NCI-H1092 treated with DMSO at 0.1 percent for 48 hours (cell line): ENCODE data around the gene UPF3B.
A peak's percentile ranks its signal among the peaks of the same experiment; 100 is the strongest.
"Not testable (repeated sequence)": the region's sequence is repeated elsewhere in the genome, so short reads cannot be mapped to it uniquely, and the experiment has no call there.

Source experiments
- DNase-seq: peaks from one replicate; lab custom pipeline; 2025; lab: John Stamatoyannopoulos, UW

Gene UPF3B

GRCh38 chrX:119826399-119826959 is 26.3 kb downstream of the UPF3B start:
- DNase-seq, result no peak

DNA sequence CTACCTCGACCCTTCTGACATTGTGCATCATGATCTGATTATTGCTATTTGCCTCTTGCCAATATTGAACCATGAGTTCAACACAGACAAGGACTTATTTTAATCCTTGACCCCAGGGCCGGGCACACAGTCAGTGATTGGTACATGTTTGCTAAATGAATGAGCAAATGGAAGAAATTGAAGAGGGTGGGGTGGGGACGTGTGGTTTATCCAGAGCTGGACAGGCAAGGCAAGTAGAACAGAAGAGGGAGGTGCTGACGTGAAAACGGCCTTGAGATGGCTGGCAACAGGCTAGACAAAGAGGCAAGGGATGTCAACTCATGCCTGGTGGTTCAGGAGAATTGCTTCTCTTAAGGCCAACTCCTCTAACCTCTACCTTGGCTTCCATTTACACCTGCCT is 28.5 kb downstream of the UPF3B start:
- DNase-seq, result not testable (repeated sequence)

GRCh38 chrX:119821703-119822102 is 31.1 kb downstream of the UPF3B start:
- DNase-seq, result not testable (repeated sequence)

GRCh38 chrX:119817130-119817690 is 35.6 kb downstream of the UPF3B start:
- no peak for DNase-seq

GRCh38 chrX:119816300-119816699 is 36.5 kb downstream of the UPF3B start:
- DNase-seq, result no peak

GRCh38 chrX:119809185-119809666 is 43.5 kb downstream of the UPF3B start:
- DNase-seq, result no peak

DNA sequence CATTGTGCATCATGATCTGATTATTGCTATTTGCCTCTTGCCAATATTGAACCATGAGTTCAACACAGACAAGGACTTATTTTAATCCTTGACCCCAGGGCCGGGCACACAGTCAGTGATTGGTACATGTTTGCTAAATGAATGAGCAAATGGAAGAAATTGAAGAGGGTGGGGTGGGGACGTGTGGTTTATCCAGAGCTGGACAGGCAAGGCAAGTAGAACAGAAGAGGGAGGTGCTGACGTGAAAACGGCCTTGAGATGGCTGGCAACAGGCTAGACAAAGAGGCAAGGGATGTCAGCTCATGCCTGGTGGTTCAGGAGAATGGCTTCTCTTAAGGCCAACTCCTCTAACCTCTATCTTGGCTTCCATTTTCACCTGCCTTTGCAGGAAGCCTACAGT is 44.3 kb downstream of the UPF3B start:
- not testable (repeated sequence) for DNase-seq

DNA sequence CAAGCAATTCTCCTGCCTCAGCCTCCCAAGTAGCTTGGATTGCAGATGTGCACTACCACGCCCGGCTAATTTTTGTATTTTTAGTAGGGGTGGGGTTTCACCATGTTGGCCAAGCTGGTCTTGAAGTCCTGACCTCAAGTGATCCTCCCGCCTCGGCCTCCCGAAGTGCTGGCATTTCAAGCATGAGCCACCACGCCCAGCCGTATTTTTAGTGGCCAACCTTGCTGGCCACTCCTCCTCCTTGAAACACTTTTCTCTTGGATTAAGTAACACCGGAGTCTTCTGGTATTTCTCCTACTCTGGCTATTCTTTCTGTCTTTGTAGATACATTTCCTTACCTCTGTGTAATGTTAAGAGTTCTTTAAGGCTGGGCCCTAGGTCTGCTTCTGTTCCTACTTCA is 50.2 kb downstream of the UPF3B start:
- DNase-seq, result no peak

DNA sequence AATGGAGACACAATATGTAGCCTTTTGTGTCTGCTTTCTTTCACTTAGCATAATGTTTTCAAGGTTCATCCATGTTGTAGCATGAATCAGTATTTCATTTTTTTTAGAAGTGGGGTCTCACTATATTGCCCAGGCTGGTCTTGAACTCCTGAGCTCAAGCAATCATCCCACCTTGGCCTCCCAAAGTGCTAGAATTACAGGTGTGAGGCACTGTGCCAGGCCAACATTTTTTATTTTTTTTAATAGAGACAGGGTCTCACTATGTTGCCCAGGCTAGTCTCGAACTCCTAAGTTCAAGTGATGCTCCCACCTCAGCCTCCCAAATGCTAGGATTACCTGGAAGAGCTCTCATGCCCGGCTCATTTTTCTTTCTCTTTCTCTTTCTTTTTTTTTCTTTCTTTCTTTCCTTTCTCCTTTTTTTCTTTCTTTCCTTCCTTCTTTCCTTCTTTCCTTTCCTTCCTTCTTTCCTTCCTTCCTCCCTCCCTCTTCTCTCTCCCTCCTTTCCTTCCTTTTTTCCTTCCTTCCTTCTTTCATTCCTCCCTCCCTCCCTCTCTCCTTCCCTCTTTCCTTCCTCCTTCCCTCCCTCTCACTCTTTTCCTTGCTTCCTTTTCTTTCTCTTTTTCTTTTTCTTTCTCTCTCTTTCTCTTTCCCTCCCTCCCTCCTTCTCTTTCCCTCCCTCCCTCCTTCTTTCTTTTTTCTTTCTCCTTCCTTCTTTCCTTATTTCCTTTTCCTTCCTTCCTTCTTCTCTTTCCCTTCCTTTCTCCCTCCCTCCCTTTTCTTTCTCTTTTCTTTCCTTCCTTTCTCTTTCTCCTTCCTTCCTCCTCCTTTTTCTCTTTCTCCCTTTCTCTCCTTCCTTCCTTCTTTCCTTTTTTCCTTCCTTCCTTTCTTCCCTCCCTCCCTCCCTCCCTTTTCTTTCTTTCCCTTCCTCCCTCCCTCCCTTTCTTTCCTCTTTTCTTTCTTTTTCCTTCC is 51.2 kb downstream of the UPF3B start:
- DNase-seq, result no peak

DNA sequence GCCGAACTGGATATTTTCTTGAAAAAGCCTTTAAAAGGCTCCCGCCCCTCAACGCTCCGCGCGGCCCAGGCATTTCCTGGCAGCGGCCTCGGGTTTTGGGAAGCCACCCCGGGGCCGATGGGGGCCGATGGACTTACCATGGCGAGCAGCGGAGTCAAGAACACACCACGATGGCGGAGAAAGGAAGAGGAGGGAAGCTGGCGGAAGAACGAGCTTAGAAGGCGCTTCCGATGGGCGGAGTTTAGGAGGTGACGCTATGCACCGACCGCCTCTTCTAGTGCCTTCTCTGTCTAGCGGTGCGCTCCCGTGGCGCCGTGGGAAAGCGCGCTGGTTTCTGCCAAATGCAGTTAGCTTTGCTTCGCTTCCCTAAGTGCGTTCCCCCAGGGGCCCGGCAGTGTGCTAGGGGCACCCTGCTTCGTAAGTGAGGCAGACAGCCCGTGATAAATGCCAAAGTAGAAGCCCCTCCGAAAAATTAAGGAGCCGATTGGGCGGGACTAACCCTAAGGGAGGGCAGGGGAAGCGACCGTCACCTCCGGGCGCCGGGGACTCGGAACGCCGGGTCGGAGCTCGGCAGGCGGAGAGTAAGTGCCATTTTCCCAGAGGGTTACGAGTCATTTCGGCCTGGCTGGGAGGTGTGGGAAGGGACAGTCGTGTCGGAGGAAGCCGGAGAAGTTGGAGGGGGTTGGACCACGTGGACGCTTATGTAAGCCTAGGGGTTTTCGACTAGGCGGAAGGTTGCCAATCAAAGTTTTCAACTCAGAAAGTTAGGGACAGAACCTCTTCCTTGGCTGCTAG is 61.1 kb downstream of the UPF3B start, which contains the start of gene RPL39:
Gene RPL39 (minus strand): TSS at position 194 of the 795 bp plus-strand sequence. CDS start 54 bp downstream, at position 140.
- DNase-seq, result peak; percentile 96

DNA sequence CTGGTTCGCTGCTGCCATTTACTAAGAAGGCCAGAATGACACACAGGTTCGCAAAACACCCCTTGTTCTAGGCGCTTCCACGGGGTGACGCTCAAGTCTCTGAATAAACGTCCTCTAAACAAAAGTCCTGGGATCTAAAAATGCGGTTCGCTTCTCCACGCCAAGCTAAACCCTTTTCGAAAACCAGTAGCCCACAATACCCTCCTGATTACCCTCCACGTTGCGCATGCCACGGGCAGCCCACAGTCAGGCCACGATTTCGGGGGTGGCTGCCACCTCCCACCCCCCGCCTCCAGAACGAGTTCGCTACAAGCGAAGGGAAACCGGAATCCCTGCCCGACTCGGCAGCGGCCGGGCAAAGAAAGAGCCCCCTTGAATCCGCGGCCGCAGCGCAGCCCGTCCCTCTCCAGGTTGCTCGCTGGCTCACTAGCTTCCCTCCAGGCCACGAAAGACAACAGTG is 61.8 kb downstream of the UPF3B start:
- peak; percentile 72 for DNase-seq

DNA sequence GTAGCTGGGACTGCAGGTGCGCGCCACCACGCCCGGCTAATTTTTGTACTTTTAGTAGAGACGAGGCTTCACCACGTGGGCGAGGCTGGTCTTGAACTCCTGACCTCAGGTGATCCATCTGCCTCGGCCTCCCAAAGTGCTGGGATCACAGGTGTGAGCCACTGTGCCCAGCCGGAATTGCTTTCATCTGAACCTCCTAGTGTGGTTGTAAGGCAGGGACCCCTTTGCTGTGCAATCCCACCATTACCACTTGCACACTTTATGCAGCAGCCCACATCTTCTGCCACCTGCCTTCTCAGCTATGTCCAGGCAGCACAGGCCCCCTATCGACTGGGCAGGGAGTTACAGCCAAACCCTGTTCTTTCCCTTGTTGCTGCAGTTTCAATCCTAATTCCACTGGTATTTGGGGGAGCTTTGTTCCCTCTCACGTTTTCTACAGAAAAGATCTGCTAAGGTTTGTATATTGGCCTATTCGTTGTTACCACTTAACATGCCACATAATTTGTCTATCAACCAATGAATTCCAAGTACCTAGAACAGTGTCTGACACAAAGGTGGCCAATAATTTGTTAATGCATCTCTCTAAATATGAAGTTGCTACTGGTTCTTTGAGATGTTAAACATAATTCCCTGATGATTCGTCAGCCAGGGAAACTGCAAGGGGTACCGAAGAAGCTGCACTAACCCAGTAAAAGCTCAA is 67.9 kb downstream of the UPF3B start:
- DNase-seq, result peak; percentile 1
